Hypothalamus (tissue), 51 donors: ENCODE data around the gene ARHGEF6.

Source experiments
- DNase-seq, 51 donors: peaks; one replicate each; lab custom pipeline; 2025; lab: John Stamatoyannopoulos, UW

Gene ARHGEF6

GRCh38 chrX:136710325-136710951 is 70.3 kb downstream of the ARHGEF6 start:
- no peak for DNase-seq

- no peak for DNase-seq
Observed at GRCh38 chrX:136708348-136708747, 72.4 kb downstream of the ARHGEF6 start.

GRCh38 chrX:136697156-136697555 is 83.6 kb downstream of the ARHGEF6 start:
- no peak for DNase-seq

- peak in 2 of 51 donors; percentile 2 to 35 for DNase-seq
Observed at GRCh38 chrX:136694431-136695087, 86.2 kb downstream of the ARHGEF6 start.

- DNase-seq = no peak
Observed at GRCh38 chrX:136692271-136692670, 88.5 kb downstream of the ARHGEF6 start.

- DNase-seq = no peak
Observed at GRCh38 chrX:136691028-136691809, 89.5 kb downstream of the ARHGEF6 start.

GRCh38 chrX:136689436-136689835 is 91.3 kb downstream of the ARHGEF6 start:
- no peak for DNase-seq

- no peak for DNase-seq
Observed at GRCh38 chrX:136687457-136687856, 93.3 kb downstream of the ARHGEF6 start.

GRCh38 chrX:136684120-136684519 is 96.6 kb downstream of the ARHGEF6 start:
- DNase-seq = no peak

- DNase-seq = peak in 3 of 51 donors; percentile 0 to 1 (median 1)
Observed at GRCh38 chrX:136679531-136679930, 101.2 kb downstream of the ARHGEF6 start.

GRCh38 chrX:136674270-136674985 is 106.3 kb downstream of the ARHGEF6 start:
- DNase-seq = no peak

- DNase-seq = no peak
Observed at GRCh38 chrX:136671006-136671610, 109.6 kb downstream of the ARHGEF6 start.

GRCh38 chrX:136667446-136668168 is 113.1 kb downstream of the ARHGEF6 start:
- no peak for DNase-seq

- peak in 1 of 51 donors; percentile 1 for DNase-seq
Observed at GRCh38 chrX:136666088-136666487, 114.6 kb downstream of the ARHGEF6 start.

- DNase-seq = no peak
Observed at GRCh38 chrX:136665258-136665900, 115.4 kb downstream of the ARHGEF6 start.

- DNase-seq = no peak
Observed at GRCh38 chrX:136662976-136663375, 117.8 kb downstream of the ARHGEF6 start.

- DNase-seq = no peak
Observed at GRCh38 chrX:136662104-136662503, 118.6 kb downstream of the ARHGEF6 start.

GRCh38 chrX:136660896-136661295 is 119.8 kb downstream of the ARHGEF6 start:
- DNase-seq = no peak

- DNase-seq = no peak
Observed at GRCh38 chrX:136659174-136659573, 121.6 kb downstream of the ARHGEF6 start.
